Muscle layer of duodenum (tissue), 2 donors: Measurements from ENCODE around the gene RMC1.
"Not testable (repeated sequence)": the region's sequence is repeated elsewhere in the genome, so short reads cannot be mapped to it uniquely, and the experiment has no call there.

Experiments
- H3K27ac ChIP-seq: one replicate; pipeline ENCODE4 v1.7.0; 2013; ENCODE audit warnings: mild to moderate bottlenecking, low read length
- H3K27me3 ChIP-seq: one replicate; pipeline ENCODE4 v1.7.0; 2013; ENCODE audit warnings: low read depth, mild to moderate bottlenecking, control low read depth, low read length
- H3K36me3 ChIP-seq, 2 donors: one replicate each; pipeline ENCODE4 v1.7.0; 2013; ENCODE audit warnings: low read length in 2 of 2, control low read depth in 1 of 2, mild to moderate bottlenecking in 1 of 2; ENCODE audit not compliant: insufficient read depth in 2 of 2, control insufficient read depth in 1 of 2
- H3K4me1 ChIP-seq, 2 donors: one replicate each; pipeline ENCODE4 v1.7.0; 2013; ENCODE audit warnings: low read length in 2 of 2, mild to moderate bottlenecking in 2 of 2, control low read depth in 1 of 2, moderate library complexity in 1 of 2; ENCODE audit not compliant: insufficient read depth in 2 of 2, control insufficient read depth in 1 of 2
- H3K4me3 ChIP-seq, 2 donors: one replicate each; pipeline ENCODE4 v1.7.0; 2013; ENCODE audit warnings: low read length in 2 of 2, low read depth in 1 of 2, mild to moderate bottlenecking in 1 of 2
- H3K9me3 ChIP-seq, 2 donors: one replicate each; pipeline ENCODE4 v1.7.0; 2013; ENCODE audit warnings: low read length in 2 of 2, control low read depth in 1 of 2, mild to moderate bottlenecking in 1 of 2; ENCODE audit not compliant: control insufficient read depth in 1 of 2
- donor health status: healthy.

RMC1 gene

GRCh38 chr18:23501626-23502025, 1.7 kb upstream of the RMC1 start:
- Histone ChIP-seq H3K27ac (no peak overlapping the region), H3K27me3 (no peaks in the 10 kb centered on the region), H3K4me3 (no peak overlapping the region), H3K4me1 (peaks cover 9 to 17% of the 10 kb centered on the region in 2 donors), H3K9me3 (no peaks in the 10 kb centered on the region), H3K36me3 (peaks cover 0 to 5% of the 10 kb centered on the region in 2 donors)

GRCh38 chr18:23502516-23503037, 734 bp upstream of the RMC1 start:
- Histone ChIP-seq H3K9me3 (no peaks in the 10 kb centered on the region), H3K4me1 (peaks cover 9 to 17% of the 10 kb centered on the region in 2 donors), H3K36me3 (peaks cover 0 to 8% of the 10 kb centered on the region in 2 donors), H3K4me3 (peak overlapping the region; percentile 83 to 98), H3K27me3 (no peaks in the 10 kb centered on the region), H3K27ac (peak overlapping the region; percentile 88)

DNA sequence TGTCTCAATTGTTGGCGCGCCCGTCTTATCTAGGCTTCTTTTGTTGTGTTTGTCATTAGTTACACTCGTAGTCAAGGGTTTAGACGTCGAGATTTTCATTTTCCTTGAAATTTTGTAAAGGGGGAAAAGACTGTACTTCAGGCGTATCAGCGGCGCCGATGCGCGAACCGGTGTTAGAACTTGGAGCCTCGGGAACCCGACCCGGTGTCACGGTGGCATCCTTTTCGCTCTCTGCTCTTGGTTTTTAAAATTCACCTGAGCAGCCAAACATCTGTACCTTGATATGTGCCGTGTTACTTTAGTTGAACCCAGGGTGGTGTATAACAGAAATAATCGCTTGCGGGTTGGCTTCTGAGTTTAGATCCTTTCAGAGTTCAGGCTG, 643 bp downstream of the RMC1 start:
- no peaks in the 10 kb centered on the region for H3K27me3 ChIP-seq
- H3K9me3 ChIP-seq = no peaks in the 10 kb centered on the region
- peaks cover 9 to 17% of the 10 kb centered on the region in 2 donors for H3K4me1 ChIP-seq
- peak overlapping the region; percentile 86 to 98 for H3K4me3 ChIP-seq
- H3K27ac ChIP-seq = peak overlapping the region; percentile 71
- peaks cover 4 to 19% of the 10 kb centered on the region in 2 donors for H3K36me3 ChIP-seq

DNA sequence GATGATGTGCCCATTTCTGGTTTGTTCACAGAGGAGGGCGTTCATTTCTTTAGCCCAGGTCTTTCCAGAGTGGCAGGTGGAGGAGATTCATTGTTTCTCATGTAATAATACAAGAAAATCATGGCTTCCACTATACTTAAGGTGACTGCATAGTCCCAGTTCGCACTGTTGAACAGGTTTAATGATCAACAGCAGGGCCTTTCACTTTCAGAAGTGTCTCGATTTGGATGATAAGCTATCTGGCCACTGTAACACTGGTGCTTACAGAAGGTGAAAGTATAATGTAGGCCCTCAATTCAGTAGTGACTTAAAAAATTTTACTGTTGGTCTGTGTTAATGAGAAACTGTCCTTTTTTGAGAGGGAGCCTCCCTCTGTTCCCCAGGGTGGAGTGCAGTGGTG, 1.4 kb downstream of the RMC1 start:
- peak overlapping the region; percentile 71 for H3K27ac ChIP-seq
- H3K4me3 ChIP-seq = peak overlapping the region; percentile 86 to 98

GRCh38 chr18:23506393-23506792, 3.1 kb downstream of the RMC1 start:
- H3K9me3 ChIP-seq = no peaks in the 10 kb centered on the region
- no peaks in the 10 kb centered on the region for H3K27me3 ChIP-seq
- no peak overlapping the region for H3K27ac ChIP-seq
- peaks cover 9 to 17% of the 10 kb centered on the region in 2 donors for H3K4me1 ChIP-seq
- H3K4me3 ChIP-seq = no peak overlapping the region
- peaks cover 15 to 19% of the 10 kb centered on the region in 2 donors for H3K36me3 ChIP-seq

More for the DNA sequence above, 1.4 kb downstream of the RMC1 start:
- Histone ChIP-seq H3K27me3 (no peaks in the 10 kb centered on the region), H3K36me3 (peaks cover 4 to 19% of the 10 kb centered on the region in 2 donors), H3K4me1 (peaks cover 9 to 17% of the 10 kb centered on the region in 2 donors), H3K9me3 (no peaks in the 10 kb centered on the region)

GRCh38 chr18:23510923-23511322, 7.6 kb downstream of the RMC1 start:
- H3K36me3 ChIP-seq = peaks cover 14 to 23% of the 10 kb centered on the region in 2 donors
- not testable (repeated sequence) for H3K4me1 ChIP-seq, H3K27ac ChIP-seq, H3K9me3 ChIP-seq, H3K4me3 ChIP-seq, H3K27me3 ChIP-seq

DNA sequence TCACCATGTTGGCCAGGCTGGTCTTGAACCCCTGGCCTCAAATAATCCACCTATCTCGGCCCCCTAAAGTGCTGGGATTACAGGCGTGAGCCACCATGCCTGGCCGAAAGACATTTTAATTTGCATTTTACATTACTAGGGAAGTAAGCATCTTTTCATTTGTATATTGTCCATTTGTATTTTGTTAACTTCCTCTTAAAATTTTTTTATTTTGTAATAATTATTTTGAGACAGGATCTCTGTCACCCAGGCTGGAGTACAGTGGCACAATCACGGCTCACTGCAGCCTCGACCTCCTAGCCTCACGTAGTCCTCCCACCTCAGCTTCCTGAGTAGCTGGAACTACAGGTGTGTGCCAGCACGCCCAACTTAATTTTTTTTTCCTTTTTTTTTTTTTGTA, 8.9 kb downstream of the RMC1 start:
- H3K36me3 ChIP-seq = peaks cover 20 to 24% of the 10 kb centered on the region in 2 donors
- not testable (repeated sequence) for H3K27ac ChIP-seq

GRCh38 chr18:23512641-23513040, 9.3 kb downstream of the RMC1 start:
- H3K4me3 ChIP-seq = no peak overlapping the region
- peaks cover 16 to 29% of the 10 kb centered on the region in 2 donors for H3K36me3 ChIP-seq
- no peaks in the 10 kb centered on the region for H3K27me3 ChIP-seq
- no peak overlapping the region for H3K27ac ChIP-seq
- no peaks in the 10 kb centered on the region for H3K9me3 ChIP-seq
- H3K4me1 ChIP-seq = no peaks in the 10 kb centered on the region

More for the DNA sequence above, 8.9 kb downstream of the RMC1 start:
- not testable (repeated sequence) for H3K27me3 ChIP-seq, H3K4me3 ChIP-seq, H3K4me1 ChIP-seq, H3K9me3 ChIP-seq

GRCh38 chr18:23515911-23516546, 12.7 kb downstream of the RMC1 start:
- Histone ChIP-seq H3K36me3 (peaks cover 25 to 50% of the 10 kb centered on the region in 2 donors), H3K27ac (no peak overlapping the region)

GRCh38 chr18:23519734-23520133, 16.4 kb downstream of the RMC1 start:
- H3K27me3 ChIP-seq = no peaks in the 10 kb centered on the region
- H3K36me3 ChIP-seq = peaks cover 55 to 68% of the 10 kb centered on the region in 2 donors
- no peaks in the 10 kb centered on the region for H3K4me1 ChIP-seq
- H3K27ac ChIP-seq = no peak overlapping the region
- H3K4me3 ChIP-seq = no peak overlapping the region
- H3K9me3 ChIP-seq = no peaks in the 10 kb centered on the region

More at GRCh38 chr18:23515911-23516546, 12.7 kb downstream of the RMC1 start:
- Histone ChIP-seq H3K4me3 (no peak overlapping the region), H3K9me3 (no peaks in the 10 kb centered on the region), H3K4me1 (no peaks in the 10 kb centered on the region), H3K27me3 (no peaks in the 10 kb centered on the region)

GRCh38 chr18:23521271-23521670, 18.0 kb downstream of the RMC1 start:
- Histone ChIP-seq H3K4me3 (no peak overlapping the region), H3K27me3 (no peaks in the 10 kb centered on the region), H3K4me1 (no peaks in the 10 kb centered on the region), H3K27ac (no peak overlapping the region), H3K9me3 (no peaks in the 10 kb centered on the region), H3K36me3 (peaks cover 59 to 72% of the 10 kb centered on the region in 2 donors)

DNA sequence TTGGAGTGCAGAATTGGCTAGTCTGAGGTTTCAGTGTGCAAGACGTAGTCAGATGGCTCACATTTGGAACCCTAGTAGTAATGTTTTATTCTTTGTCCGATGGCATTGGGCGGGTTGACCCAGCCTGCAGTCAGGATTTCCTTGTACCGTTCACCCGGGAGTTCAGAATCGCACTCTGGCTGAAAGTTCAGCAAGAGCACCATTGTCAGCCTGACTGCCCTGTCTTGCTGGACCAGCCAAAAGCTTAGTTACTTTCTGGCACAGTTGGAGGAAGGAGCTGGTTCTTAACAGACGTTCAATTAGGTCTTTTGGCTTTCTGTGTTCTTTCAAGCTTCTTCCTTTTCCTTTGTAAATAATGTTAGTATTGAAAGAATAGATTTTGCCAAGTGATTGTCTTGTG, 18.6 kb downstream of the RMC1 start:
- Histone ChIP-seq H3K4me3 (no peak overlapping the region), H3K36me3 (peaks cover 56 to 78% of the 10 kb centered on the region in 2 donors), H3K27me3 (no peaks in the 10 kb centered on the region), H3K27ac (no peak overlapping the region), H3K9me3 (no peaks in the 10 kb centered on the region), H3K4me1 (no peaks in the 10 kb centered on the region)
